HepG2 (cell line): Measurements from ENCODE around the gene NUP35. TPM values are rescaled to one million over a fixed set of nuclear protein-coding genes. Genes with fewer than 3 reads are reported as not detected.
A peak's percentile ranks its signal among the peaks of the same experiment; 100 is the strongest.

Source experiments
- AHR ChIP-seq: IDR thresholded peaks from 2 replicates; pipeline ENCODE4 v1.6.1; 2018; ENCODE audit warnings: missing genetic modification reagents, missing compliant biosample characterization
- ARID3A ChIP-seq: IDR thresholded peaks from 2 replicates; pipeline ENCODE4 v1.6.1; 2012; ENCODE audit warnings: low read depth, low read length, improper control_type of control experiment
- HNF4A ChIP-seq: sonication (generic); formaldehyde crosslinking; IDR thresholded peaks from 2 replicates; pipeline ENCODE4 v1.4.0; 2020; ENCODE audit warnings: missing genetic modification reagents
- KDM1A ChIP-seq: IDR thresholded peaks from 2 replicates; pipeline ENCODE4 v1.6.1; 2016; ENCODE audit warnings: missing compliant biosample characterization
- KDM4B ChIP-seq: sonication (generic); formaldehyde crosslinking; IDR thresholded peaks from 2 replicates; pipeline ENCODE4 v1.4.0; 2020; ENCODE audit warnings: missing genetic modification reagents
- KLF16 ChIP-seq, 2 experiments: sonication (generic) in 1 of 2; formaldehyde crosslinking in 1 of 2; IDR thresholded peaks; 2 replicates each; pipeline versions ENCODE4 v1.6.1 to v1.8.0; 2016 to 2023; ENCODE audit warnings: missing genetic modification reagents in 2 of 2, missing compliant biosample characterization in 1 of 2
- MEIS2 ChIP-seq: sonication (generic); formaldehyde crosslinking; IDR thresholded peaks from 2 replicates; pipeline ENCODE4 v1.9.0; 2021; ENCODE audit warnings: mild to moderate bottlenecking, missing genetic modification reagents
- NCOA2 ChIP-seq: sonication (generic); formaldehyde crosslinking; IDR thresholded peaks from 2 replicates; pipeline ENCODE4 v1.8.0; 2022; ENCODE audit warnings: inconsistent platforms
- NR2C2 ChIP-seq: sonication (generic); formaldehyde crosslinking; IDR thresholded peaks from 2 replicates; pipeline ENCODE4 v1.4.0; 2020; ENCODE audit warnings: missing genetic modification reagents, mild to moderate bottlenecking, moderate library complexity, borderline replicate concordance
- RELA ChIP-seq: sonication (generic); formaldehyde crosslinking; IDR thresholded peaks from 2 replicates; pipeline ENCODE4 v1.4.0; 2020; ENCODE audit warnings: missing genetic modification reagents
- REXO4 ChIP-seq: sonication (generic); formaldehyde crosslinking; IDR thresholded peaks from 2 replicates; pipeline ENCODE4 v1.8.0; 2022; ENCODE audit warnings: missing genetic modification reagents, mild to moderate bottlenecking, borderline replicate concordance
- RFX5 ChIP-seq: IDR thresholded peaks from 2 replicates; pipeline ENCODE4 v1.6.1; 2011; ENCODE audit warnings: low read depth, low read length, improper control_type of control experiment
- RORA ChIP-seq: sonication (generic); formaldehyde crosslinking; IDR thresholded peaks from 2 replicates; pipeline ENCODE4 v1.5.0; 2020; ENCODE audit warnings: mild to moderate bottlenecking, missing genetic modification reagents, moderate library complexity
- SAFB2 ChIP-seq: sonication (generic); formaldehyde crosslinking; IDR thresholded peaks from 2 replicates; pipeline ENCODE4 v1.5.1; 2020; ENCODE audit warnings: missing genetic modification reagents, low read depth, mild to moderate bottlenecking, borderline replicate concordance
- SUZ12 ChIP-seq: fragments of 150-350 bp; IDR thresholded peaks from 2 replicates; pipeline ENCODE4 v1.6.1; 2014; ENCODE audit warnings: low read depth, low read length
- TCF7 ChIP-seq: sonication (generic); IDR thresholded peaks from 2 replicates; pipeline ENCODE4 v1.6.1; 2016; ENCODE audit warnings: antibody characterized with exemption, low read depth
- TP53 ChIP-seq: sonication (generic); formaldehyde crosslinking; conservative IDR thresholded peaks from 2 replicates; pipeline ENCODE4 v1.4.0; 2020; ENCODE audit warnings: missing genetic modification reagents
- ZBTB7A ChIP-seq: sonication (generic); formaldehyde crosslinking; IDR thresholded peaks from 2 replicates; pipeline ENCODE4 v1.8.0; 2022; ENCODE audit warnings: mild to moderate bottlenecking, missing genetic modification reagents
- ZFP36 ChIP-seq: fragments of 150-350 bp; IDR thresholded peaks from 2 replicates; pipeline ENCODE4 v1.6.1; 2018; ENCODE audit warnings: borderline replicate concordance, low read length, low read depth; ENCODE audit not compliant: partially characterized antibody
- ZNF747 ChIP-seq: sonication (generic); formaldehyde crosslinking; IDR thresholded peaks from 2 replicates; pipeline ENCODE4 v1.8.1; 2023; ENCODE audit warnings: missing genetic modification reagents, mild to moderate bottlenecking, borderline replicate concordance
- ZNF768 ChIP-seq: sonication (generic); formaldehyde crosslinking; IDR thresholded peaks from 2 replicates; pipeline ENCODE4 v1.4.0; 2020; ENCODE audit warnings: missing genetic modification reagents
- ZNF841 ChIP-seq: sonication (generic); formaldehyde crosslinking; IDR thresholded peaks from 2 replicates; pipeline ENCODE4 v1.8.1; 2023; ENCODE audit warnings: missing genetic modification reagents, borderline replicate concordance
- polyA plus RNA-seq, 8 experiments: library from polyadenylated mRNA; depleted of rRNA in 3 of 8; stranded (reverse) in 7 of 8; unstranded in 1 of 8; fragments of >200 nt; fragmentation: Illumina TruSeq in 4 of 8; extraction: Trizol in 4 of 8; gene quantifications; 2 replicates each; pipeline versions ENCODE4 v1.2.1 to v1.2.3, GENCODE V29; 2011 to 2016; ENCODE audit warnings: low read depth in 4 of 8, missing spikeins in 1 of 8, mixed read lengths in 1 of 8; ENCODE audit not compliant: insufficient read depth in 1 of 8
- total RNA-seq, 5 experiments: library from RNA; depleted of rRNA; stranded (reverse); fragments of >200 nt; fragmentation: Illumina TruSeq; extraction: Trizol; gene quantifications; 2 replicates each; pipeline ENCODE4 v1.2.3, GENCODE V29; 2016; ENCODE audit warnings: low read depth in 1 of 5
- TF ChIP-seq, protein P1 (sequence below): sonication (generic); formaldehyde crosslinking; IDR thresholded peaks from 2 replicates; pipeline ENCODE4 v1.5.1; 2020; ENCODE audit warnings: mild to moderate bottlenecking, missing genetic modification reagents, moderate library complexity
- TF ChIP-seq, protein P2 (sequence below): IDR thresholded peaks from 2 replicates; pipeline ENCODE4 v1.6.1; 2016; ENCODE audit warnings: missing biosample characterization, missing genetic modification reagents, low read depth

NUP35 gene
- total and polyA plus RNA-seq, 2 of the 13 experiments (the other 11 are each of a cell fraction or from before 2014, with no cell fraction given), result 16.9 to 53.6 TPM

DNA sequence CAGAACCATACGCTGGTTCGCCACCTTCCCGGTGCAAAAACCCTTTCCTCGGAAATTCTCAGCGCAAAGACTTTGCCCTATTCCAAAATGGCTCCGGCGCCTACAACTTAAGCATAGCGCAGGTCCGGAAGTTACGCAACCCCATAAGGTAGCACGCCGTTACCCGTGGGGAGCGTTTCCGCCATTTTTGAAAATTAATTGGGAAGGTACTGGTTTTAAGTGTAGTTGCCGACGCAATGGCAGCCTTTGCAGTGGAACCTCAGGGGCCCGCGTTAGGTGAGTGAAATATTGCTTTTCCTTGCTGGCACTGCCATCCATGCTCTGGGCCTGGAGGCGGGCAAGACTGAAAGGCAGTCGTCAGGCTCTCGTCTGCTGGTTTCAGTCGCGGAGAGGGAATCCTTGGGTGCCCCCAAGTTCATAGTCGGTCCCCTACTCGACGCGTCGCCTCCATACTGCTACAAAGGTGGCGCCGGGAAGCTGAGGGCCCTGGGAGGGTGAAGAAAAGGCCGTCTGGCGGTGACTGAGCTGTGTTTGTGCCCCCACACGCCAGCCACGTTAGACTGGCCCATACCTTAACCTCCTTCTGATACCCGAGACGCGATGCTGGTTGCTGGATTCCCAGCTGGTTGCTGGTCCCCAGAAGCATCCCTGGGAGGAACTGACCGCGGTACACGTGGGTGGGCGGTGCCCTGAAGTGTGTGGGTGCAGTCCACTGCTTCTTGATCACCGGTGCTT, at the start of gene NUP35 (continued):
- TF ChIP-seq REXO4 (CRISPR knock-in tag), result no peak
- TF ChIP-seq RELA (CRISPR knock-in tag), result peak; percentile 79
- peak; percentile 85 for TF ChIP-seq ZNF747 (CRISPR knock-in tag)
- no peak; the same call in 1 of the 2 replicates for TF ChIP-seq ARID3A
- peak; percentile 78; the same call in 1 of the 2 replicates for TF ChIP-seq AHR (CRISPR knock-in tag)
- TF ChIP-seq ZNF841, result 0 out of 2 replicates have a peak, but pooled peaks have one; percentile 58
- TF ChIP-seq TCF7, result no peak
- no peak for TF ChIP-seq ZFP36
- TF ChIP-seq NCOA2 (CRISPR knock-in tag), result peak; percentile 13
- peak; percentile 78 to 94; a peak in 3 of 4 replicates for TF ChIP-seq KLF16 (CRISPR knock-in tag; IDR thresholded peaks at IDR 0.05)
- peak; percentile 43; the same call in 1 of the 2 replicates for TF ChIP-seq RFX5
- TF ChIP-seq KDM1A (CRISPR knock-in tag), result no peak
- TF ChIP-seq SAFB2 (CRISPR knock-in tag), result no peak
- peak; percentile 52; the same call in 1 of the 2 replicates for TF ChIP-seq ZNF768 (CRISPR knock-in tag)
- no peak for TF ChIP-seq ZBTB7A (CRISPR knock-in tag)
- TF ChIP-seq HNF4A, result peak; percentile 27; the same call in 1 of the 2 replicates
- no peak for TF ChIP-seq TP53
- TF ChIP-seq, protein P1, sequence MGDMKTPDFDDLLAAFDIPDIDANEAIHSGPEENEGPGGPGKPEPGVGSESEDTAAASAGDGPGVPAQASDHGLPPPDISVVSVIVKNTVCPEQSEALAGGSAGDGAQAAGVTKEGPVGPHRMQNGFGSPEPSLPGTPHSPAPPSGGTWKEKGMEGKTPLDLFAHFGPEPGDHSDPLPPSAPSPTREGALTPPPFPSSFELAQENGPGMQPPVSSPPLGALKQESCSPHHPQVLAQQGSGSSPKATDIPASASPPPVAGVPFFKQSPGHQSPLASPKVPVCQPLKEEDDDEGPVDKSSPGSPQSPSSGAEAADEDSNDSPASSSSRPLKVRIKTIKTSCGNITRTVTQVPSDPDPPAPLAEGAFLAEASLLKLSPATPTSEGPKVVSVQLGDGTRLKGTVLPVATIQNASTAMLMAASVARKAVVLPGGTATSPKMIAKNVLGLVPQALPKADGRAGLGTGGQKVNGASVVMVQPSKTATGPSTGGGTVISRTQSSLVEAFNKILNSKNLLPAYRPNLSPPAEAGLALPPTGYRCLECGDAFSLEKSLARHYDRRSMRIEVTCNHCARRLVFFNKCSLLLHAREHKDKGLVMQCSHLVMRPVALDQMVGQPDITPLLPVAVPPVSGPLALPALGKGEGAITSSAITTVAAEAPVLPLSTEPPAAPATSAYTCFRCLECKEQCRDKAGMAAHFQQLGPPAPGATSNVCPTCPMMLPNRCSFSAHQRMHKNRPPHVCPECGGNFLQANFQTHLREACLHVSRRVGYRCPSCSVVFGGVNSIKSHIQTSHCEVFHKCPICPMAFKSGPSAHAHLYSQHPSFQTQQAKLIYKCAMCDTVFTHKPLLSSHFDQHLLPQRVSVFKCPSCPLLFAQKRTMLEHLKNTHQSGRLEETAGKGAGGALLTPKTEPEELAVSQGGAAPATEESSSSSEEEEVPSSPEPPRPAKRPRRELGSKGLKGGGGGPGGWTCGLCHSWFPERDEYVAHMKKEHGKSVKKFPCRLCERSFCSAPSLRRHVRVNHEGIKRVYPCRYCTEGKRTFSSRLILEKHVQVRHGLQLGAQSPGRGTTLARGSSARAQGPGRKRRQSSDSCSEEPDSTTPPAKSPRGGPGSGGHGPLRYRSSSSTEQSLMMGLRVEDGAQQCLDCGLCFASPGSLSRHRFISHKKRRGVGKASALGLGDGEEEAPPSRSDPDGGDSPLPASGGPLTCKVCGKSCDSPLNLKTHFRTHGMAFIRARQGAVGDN (CRISPR knock-in tag), result peak; percentile 95
- TF ChIP-seq MEIS2, result no peak
- 0 out of 2 replicates have a peak, but pooled peaks have one; percentile 10 for TF ChIP-seq KDM4B (CRISPR knock-in tag)
- TF ChIP-seq NR2C2 (CRISPR knock-in tag), result peak; percentile 82; the same call in 1 of the 2 replicates
- no peak for TF ChIP-seq RORA (CRISPR knock-in tag)
- TF ChIP-seq SUZ12, result 0 out of 2 replicates have a peak, but pooled peaks have one; percentile 4
- TF ChIP-seq, protein P2, sequence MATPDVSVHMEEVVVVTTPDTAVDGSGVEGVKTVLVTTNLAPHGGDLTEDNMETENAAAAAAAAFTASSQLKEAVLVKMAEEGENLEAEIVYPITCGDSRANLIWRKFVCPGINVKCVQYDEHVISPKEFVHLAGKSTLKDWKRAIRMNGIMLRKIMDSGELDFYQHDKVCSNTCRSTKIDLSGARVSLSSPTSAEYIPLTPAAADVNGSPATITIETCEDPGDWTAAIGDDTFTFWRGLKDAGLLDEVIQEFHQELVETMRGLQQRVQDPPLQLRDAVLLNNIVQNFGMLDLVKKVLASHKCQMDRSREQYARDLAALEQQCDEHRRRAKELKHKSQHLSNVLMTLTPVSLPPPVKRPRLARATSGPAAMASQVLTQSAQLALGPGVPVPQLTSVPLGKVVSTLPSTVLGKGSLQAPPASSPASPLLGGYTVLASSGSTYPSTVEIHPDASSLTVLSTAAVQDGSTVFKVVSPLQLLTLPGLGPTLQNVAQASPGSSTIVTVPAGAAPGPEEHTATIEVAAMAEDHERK (CRISPR knock-in tag), result peak; percentile 65; the same call in 1 of the 2 replicates
